Stimulated activated CD4-positive, alpha-beta T cell treated with anti-CD3 and anti-CD28 coated beads, Interleukin-2, amount 100 ng/mL, for 24 hours (primary cell): ENCODE data around the gene P2RX4.
"Not testable (repeated sequence)": the region's sequence is repeated elsewhere in the genome, so short reads cannot be mapped to it uniquely, and the experiment has no call there.

Experiments used
- DNase-seq, 2 donors: peaks; one replicate each; pipeline ENCODE4 v3.0.0-alpha.2; 2020

P2RX4 gene

GRCh38 chr12:121279071-121279375 lies 69.1 kb downstream of the P2RX4 start:
- DNase-seq = no peak

DNA sequence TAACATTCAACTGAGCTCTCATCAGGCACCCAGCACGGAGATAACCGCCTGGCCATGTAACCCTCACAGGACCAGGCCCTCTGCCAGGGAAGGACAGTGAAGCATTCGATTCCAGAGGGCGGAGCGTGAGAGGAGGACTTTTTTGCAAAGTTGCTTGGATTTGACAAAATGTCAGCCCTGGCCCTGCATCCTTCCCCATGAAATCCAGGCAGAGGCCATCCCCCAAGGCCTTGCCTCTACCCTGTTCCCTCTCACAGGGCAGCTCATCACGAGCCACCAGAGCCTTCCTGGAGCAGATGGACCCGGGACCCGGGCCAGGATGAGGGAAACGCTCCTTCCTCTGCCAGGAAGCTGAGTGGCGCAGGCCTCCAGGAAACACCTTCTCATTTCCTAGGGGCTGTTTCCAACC lies 69.6 kb downstream of the P2RX4 start:
- DNase-seq = no peak

DNA sequence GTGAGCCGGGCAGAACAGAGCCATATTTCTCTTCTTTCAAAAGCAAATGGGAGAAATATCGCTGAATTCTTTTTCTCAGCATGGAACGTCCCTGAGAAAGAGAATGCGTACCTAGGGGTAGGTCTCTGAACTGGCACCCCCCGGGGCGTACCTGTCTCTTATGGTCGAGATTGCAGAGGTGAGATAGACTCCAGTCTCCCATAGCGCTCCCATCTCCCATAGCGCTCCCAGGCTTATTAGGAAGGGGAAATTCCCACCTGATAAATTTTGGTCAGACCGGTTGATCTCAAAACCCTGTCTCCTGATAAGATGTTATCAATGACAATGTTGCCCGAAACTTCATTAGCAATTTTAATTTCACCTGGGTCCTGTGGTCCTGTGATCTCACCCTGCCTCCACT lies 70.6 kb downstream of the P2RX4 start:
- not testable (repeated sequence) for DNase-seq

DNA sequence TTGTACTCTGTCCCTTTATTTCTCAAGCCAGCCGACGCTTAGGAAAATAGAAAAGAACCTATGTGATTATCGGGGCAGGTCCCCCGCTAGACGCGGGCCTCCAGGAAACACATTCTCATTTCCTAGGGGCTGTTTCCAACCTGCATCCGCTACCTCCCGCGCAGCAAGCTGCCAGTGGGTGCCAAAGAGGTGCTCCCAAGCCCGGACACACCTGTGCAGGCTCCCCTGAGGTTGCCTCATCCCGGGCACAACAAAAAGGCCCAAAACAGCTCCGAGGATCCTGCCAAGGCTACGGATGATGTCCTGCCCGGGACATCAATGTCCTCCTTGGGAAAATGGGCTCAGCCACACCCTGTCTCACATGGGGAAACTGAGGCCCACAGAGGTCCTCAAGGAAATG lies 71.2 kb downstream of the P2RX4 start:
- not testable (repeated sequence) for DNase-seq

- no peak for DNase-seq
Observed at GRCh38 chr12:121282072-121282742, 72.3 kb downstream of the P2RX4 start.

- DNase-seq = not testable (repeated sequence)
Observed at GRCh38 chr12:121282910-121283309, 73.0 kb downstream of the P2RX4 start.

- no peak for DNase-seq
Observed at GRCh38 chr12:121283388-121283787, 73.5 kb downstream of the P2RX4 start.
